ENCODE data around the gene DDIT3. TPM values are rescaled to one million over a fixed set of nuclear protein-coding genes. Genes with fewer than 3 reads are reported as not detected.

DDIT3 gene
- total RNA-seq, 1 experiment from 2014 or later, result 70.2 TPM

DNA sequence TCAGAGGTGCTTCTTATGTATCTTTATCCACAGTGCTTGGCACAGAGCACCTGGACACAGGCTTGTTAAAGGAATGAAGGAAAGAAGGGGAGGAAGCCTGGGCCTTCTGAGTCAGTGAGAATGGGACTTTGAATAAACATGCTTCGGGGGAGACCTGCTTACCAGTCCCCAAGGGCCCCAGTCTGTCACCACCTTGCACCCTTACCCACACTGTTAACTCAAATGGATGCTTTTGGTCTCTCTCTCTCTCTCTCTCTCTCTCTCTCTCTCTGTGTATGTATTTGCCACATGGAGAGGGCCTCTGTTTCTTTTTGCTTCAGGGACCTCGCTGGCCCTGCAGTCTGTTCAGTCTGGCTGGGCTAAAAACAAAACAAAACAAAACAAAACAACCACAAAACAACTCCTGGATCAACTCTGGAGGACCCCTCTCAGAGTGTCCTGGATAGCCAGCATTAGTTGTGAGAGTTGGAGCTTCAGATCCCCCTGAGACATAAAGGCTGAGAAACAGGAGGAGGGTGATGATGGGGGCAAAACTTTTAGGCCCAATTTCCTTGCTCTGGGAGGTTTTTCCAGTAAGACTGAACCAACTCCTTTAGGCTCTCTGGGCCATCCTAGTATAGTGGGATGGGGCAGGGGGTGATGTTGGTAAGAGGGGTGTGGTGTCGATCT lies 31.5 kb upstream of the DDIT3 start:
- Mint-ChIP-seq H3K27ac (ENCODE audit: unreplicated experiment) (no peak overlapping the region), H3K9me3 (ENCODE audit: low read depth, unreplicated experiment) (no peaks in the 10 kb centered on the region), H3K27me3 (ENCODE audit: unreplicated experiment) (peaks cover 76% of the 10 kb centered on the region)

DNA sequence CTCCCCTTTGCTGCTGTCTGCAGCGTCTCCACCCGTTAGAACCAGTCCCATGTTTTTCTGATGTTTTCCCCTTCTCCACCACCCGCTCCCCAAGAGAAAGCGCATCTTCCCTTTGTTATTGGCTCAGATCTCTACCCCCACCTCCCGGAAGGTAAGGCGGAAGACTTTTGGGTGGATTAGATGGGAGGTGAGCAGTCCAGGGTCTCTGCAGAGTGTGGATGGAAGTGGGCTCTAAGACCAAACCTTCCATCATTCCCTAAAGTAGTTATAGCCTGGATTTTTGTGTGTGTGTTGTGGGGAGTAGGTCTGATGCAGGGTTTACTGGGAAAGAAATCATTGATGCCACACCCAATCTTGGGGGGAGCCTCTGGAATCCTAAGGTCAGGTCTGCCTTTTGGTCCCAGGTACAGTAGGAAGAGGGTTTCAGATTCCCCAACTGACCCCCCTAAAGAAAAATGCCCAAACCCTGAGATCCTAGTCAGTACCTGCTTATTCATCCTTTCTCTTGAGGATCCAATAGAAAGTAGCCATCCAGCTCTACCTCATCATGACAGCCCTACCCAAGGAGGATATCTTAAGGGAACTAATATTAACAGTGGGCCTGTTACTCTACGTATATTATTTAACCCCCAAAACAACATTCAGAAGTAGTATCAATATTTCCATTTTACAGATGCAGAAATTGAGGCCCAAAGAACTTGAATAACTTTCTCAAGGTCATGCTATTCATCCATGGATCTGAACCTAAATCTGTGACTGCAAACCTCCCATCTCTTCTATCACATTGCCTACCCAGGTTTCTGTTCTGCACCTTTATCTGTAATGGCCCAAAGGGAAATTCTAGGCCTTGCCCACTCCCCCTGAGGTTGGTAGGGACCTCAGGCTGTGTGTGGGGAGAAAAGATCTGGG lies 30.6 kb upstream of the DDIT3 start:
- Mint-ChIP-seq H3K4me3 (ENCODE audit: low read depth, unreplicated experiment) (no peak overlapping the region), H3K36me3 (ENCODE audit: insufficient read depth, unreplicated experiment) (peaks cover 15% of the 10 kb centered on the region), H3K9me3 (ENCODE audit: low read depth, unreplicated experiment) (no peaks in the 10 kb centered on the region), H3K27me3 (ENCODE audit: unreplicated experiment) (peaks cover 76% of the 10 kb centered on the region), H3K4me1 (ENCODE audit: low read depth, unreplicated experiment) (peaks cover 20% of the 10 kb centered on the region), H3K27ac (ENCODE audit: unreplicated experiment) (no peak overlapping the region)
- BruUV-seq (replicated peaks), result no TSS peak
- no peak for DNase-seq
- intact Hi-C loops (cut with micrococcal nuclease; ENCODE audit: unreplicated experiment), result no loop called here
- TF ChIP-seq, protein P1, sequence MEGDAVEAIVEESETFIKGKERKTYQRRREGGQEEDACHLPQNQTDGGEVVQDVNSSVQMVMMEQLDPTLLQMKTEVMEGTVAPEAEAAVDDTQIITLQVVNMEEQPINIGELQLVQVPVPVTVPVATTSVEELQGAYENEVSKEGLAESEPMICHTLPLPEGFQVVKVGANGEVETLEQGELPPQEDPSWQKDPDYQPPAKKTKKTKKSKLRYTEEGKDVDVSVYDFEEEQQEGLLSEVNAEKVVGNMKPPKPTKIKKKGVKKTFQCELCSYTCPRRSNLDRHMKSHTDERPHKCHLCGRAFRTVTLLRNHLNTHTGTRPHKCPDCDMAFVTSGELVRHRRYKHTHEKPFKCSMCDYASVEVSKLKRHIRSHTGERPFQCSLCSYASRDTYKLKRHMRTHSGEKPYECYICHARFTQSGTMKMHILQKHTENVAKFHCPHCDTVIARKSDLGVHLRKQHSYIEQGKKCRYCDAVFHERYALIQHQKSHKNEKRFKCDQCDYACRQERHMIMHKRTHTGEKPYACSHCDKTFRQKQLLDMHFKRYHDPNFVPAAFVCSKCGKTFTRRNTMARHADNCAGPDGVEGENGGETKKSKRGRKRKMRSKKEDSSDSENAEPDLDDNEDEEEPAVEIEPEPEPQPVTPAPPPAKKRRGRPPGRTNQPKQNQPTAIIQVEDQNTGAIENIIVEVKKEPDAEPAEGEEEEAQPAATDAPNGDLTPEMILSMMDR (IDR thresholded peaks at IDR 0.05; ENCODE audit: unreplicated experiment), result no peak
- CTCF ChIA-PET, result no interaction called here

More for the DNA sequence above, 31.5 kb upstream of the DDIT3 start:
- Mint-ChIP-seq H3K4me1 (ENCODE audit: low read depth, unreplicated experiment) (peaks cover 20% of the 10 kb centered on the region), H3K4me3 (ENCODE audit: low read depth, unreplicated experiment) (no peak overlapping the region), H3K36me3 (ENCODE audit: insufficient read depth, unreplicated experiment) (peaks cover 6% of the 10 kb centered on the region)
- no peak for DNase-seq
- TF ChIP-seq, protein P1 (IDR thresholded peaks at IDR 0.05; ENCODE audit: unreplicated experiment), result no peak
- CTCF ChIA-PET, result no interaction called here
- BruUV-seq (replicated peaks), result no TSS peak
- intact Hi-C loops (cut with micrococcal nuclease; ENCODE audit: unreplicated experiment), result no loop called here

DNA sequence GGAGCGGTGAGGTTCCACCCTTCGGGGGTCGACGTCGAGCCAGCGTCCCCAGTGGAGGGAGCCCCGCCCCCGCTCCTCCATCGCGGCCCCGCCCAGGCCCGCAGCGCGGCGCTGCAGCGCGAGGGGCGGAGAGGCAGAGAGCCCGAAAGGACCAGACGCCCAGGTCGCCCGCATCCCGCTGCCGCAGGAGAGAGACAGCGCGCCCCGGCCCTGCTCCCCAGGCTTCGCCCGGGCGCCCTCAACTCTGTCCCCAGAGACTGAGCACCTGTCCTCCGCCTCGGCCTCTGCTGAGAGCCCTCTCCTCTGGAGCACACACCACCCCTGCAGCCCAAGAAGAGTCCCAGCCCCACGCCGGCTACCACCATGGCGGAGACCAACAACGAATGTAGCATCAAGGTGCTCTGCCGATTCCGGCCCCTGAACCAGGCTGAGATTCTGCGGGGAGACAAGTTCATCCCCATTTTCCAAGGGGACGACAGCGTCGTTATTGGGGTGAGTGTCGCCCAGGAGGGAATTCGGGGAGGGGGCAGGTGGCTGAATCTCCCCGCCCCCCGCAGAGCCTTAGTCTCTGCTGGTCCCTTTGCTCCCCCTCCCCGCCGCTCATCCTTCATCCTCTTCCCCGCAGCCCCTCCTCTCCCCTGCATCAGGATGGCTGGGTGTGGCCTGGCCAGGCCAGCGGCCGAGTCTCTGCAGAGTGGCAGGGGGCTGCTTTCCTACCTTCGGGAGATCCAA lies 29.8 kb upstream of the DDIT3 start, which contains the start of gene KIF5A:
KIF5A (plus strand) TSS at position 136 of the 732 bp plus-strand sequence; CDS start at position 364, 228 bp downstream.
- Mint-ChIP-seq H3K4me3 (ENCODE audit: low read depth, unreplicated experiment) (no peak within 1 kb of the TSS), H3K27ac (ENCODE audit: unreplicated experiment) (no peak within 1 kb of the TSS), H3K4me1 (ENCODE audit: low read depth, unreplicated experiment) (peaks cover 28% of the 10 kb centered on the region), H3K9me3 (ENCODE audit: low read depth, unreplicated experiment) (no peaks in the 10 kb centered on the region), H3K27me3 (ENCODE audit: unreplicated experiment) (peaks cover 76% of the 10 kb centered on the region), H3K36me3 (ENCODE audit: insufficient read depth, unreplicated experiment) (peaks cover 23% of the 10 kb centered on the region)
- CTCF ChIA-PET, result no interaction called here
- no TSS peak for BruUV-seq (replicated peaks)
- DNase-seq, result no peak
- TF ChIP-seq, protein P1 (IDR thresholded peaks at IDR 0.05; ENCODE audit: unreplicated experiment), result no peak
- intact Hi-C loops (cut with micrococcal nuclease; ENCODE audit: unreplicated experiment), result no loop called here

DNA sequence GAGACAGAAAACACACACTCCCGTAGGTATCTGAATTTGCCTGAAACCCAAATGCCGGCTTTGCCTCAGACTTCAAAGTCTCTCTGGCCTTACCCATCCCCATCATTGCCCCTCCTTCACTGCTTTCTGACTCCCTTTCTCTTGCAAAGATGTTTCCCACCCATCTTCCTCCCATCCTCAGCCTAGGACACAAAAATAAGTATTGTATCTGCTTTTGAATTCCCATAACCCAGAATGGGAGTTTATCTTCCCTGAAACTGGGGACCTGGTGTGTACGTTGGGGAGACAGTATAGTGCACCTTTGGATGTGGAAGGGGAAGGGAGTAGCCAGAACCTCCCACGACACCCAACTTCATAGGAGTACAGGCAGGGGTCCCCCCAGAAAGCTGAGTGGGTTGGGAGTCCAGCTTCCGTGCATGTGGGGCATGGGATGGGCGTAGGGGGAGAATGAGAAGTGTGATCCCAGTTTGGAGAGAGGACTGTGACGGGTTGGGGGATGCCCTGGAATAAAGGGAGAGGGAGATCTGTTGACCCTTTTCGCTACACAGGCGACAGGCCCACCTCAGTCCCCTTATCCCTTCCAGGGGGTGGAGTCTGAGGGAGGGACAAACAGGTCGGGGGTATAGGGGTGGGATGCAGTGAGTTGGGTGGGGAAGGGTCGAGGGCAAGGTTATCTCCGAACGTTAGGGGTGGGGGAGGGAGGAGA lies 29.0 kb upstream of the DDIT3 start:
- Mint-ChIP-seq H3K4me3 (ENCODE audit: low read depth, unreplicated experiment) (no peak overlapping the region), H3K9me3 (ENCODE audit: low read depth, unreplicated experiment) (no peaks in the 10 kb centered on the region), H3K27ac (ENCODE audit: unreplicated experiment) (no peak overlapping the region), H3K27me3 (ENCODE audit: unreplicated experiment) (peaks cover 69% of the 10 kb centered on the region), H3K4me1 (ENCODE audit: low read depth, unreplicated experiment) (peaks cover 33% of the 10 kb centered on the region), H3K36me3 (ENCODE audit: insufficient read depth, unreplicated experiment) (peaks cover 23% of the 10 kb centered on the region)
- TF ChIP-seq, protein P1 (IDR thresholded peaks at IDR 0.05; ENCODE audit: unreplicated experiment), result no peak
- intact Hi-C loops (cut with micrococcal nuclease; ENCODE audit: unreplicated experiment), result no loop called here
- CTCF ChIA-PET, result no interaction called here
- no peak for DNase-seq
- BruUV-seq (replicated peaks), result no TSS peak
